Hepatocyte (in vitro differentiated cells): Measurements from ENCODE around the gene RIMS1. TPM values are rescaled to one million over a fixed set of nuclear protein-coding genes. Genes with fewer than 3 reads are reported as not detected.

Experiments used
- DNase-seq: peaks from one replicate; pipeline ENCODE4 v3.0.0-alpha.2; 2016; ENCODE audit warnings: low spot score
- H2AFZ ChIP-seq: fragments of 200-600 bp; sonication (generic); 2 replicates; pipeline ENCODE4 v1.6.0; 2016; ENCODE audit warnings: antibody characterized with exemption, mild to moderate bottlenecking
- H3K27ac ChIP-seq: fragments of 200-600 bp; sonication (generic); 2 replicates; pipeline ENCODE4 v1.5.1; 2016; ENCODE audit warnings: mild to moderate bottlenecking
- H3K27me3 ChIP-seq: fragments of 200-600 bp; sonication (generic); 2 replicates; pipeline ENCODE4 v1.6.1; 2016
- H3K36me3 ChIP-seq: fragments of 200-600 bp; sonication (generic); replicated peaks from 2 replicates; pipeline ENCODE4 v1.5.1; 2016; ENCODE audit warnings: low read depth; ENCODE audit not compliant: insufficient read depth
- H3K4me1 ChIP-seq: fragments of 200-600 bp; sonication (generic); 2 replicates; pipeline ENCODE4 v1.5.1; 2016; ENCODE audit warnings: mild to moderate bottlenecking, moderate library complexity; ENCODE audit not compliant: insufficient read depth
- H3K4me2 ChIP-seq: fragments of 200-600 bp; sonication (generic); 2 replicates; pipeline ENCODE4 v1.6.0; 2016
- H3K4me3 ChIP-seq: fragments of 200-600 bp; sonication (generic); 2 replicates; pipeline ENCODE4 v1.5.1; 2016; ENCODE audit warnings: mild to moderate bottlenecking
- H3K79me2 ChIP-seq: fragments of 200-600 bp; sonication (generic); 2 replicates; pipeline ENCODE4 v1.6.0; 2017; ENCODE audit warnings: mild to moderate bottlenecking
- H3K9me2 ChIP-seq: fragments of 200-600 bp; sonication (generic); replicated peaks from 2 replicates; pipeline ENCODE4 v1.6.0; 2017; ENCODE audit warnings: mild to moderate bottlenecking; ENCODE audit not compliant: insufficient read depth
- H3K9me3 ChIP-seq: fragments of 200-600 bp; sonication (generic); 2 replicates; pipeline ENCODE4 v1.5.1; 2016; ENCODE audit warnings: low read depth, mild to moderate bottlenecking
- H4K20me1 ChIP-seq: fragments of 200-600 bp; sonication (generic); 2 replicates; pipeline ENCODE4 v1.6.0; 2016; ENCODE audit warnings: mild to moderate bottlenecking; ENCODE audit not compliant: insufficient read depth, poor library complexity, severe bottlenecking
- EZH2 ChIP-seq: fragments of 200-600 bp; sonication (generic); IDR thresholded peaks from 2 replicates; pipeline ENCODE4 v1.6.1; 2016; ENCODE audit warnings: antibody characterized with exemption, mild to moderate bottlenecking, borderline replicate concordance
- EZH2phosphoT487 ChIP-seq: fragments of 200-600 bp; sonication (generic); IDR thresholded peaks from one replicate; pipeline ENCODE4 v1.6.1; 2018; ENCODE audit warnings: antibody characterized with exemption, mild to moderate bottlenecking, low read depth, moderate library complexity; ENCODE audit not compliant: unreplicated experiment, severe bottlenecking
- WGBS: methylation state at CpG from one replicate; pipeline ENCODE4 v1.1.6; 2016; ENCODE audit warnings: low lambda C conversion rate; ENCODE audit errors: missing lambda C conversion rate; 5-methylcytosine and 5-hydroxymethylcytosine counted together
- polyA plus RNA-seq: library from polyadenylated mRNA; unstranded; fragments of >200 nt; fragmentation: Nextera tagmentation; extraction: Ambion mirVana; gene quantifications from 2 replicates; pipeline ENCODE4 v1.2.1, GENCODE V29; 2016
- total RNA-seq: library from RNA; depleted of rRNA; stranded (reverse); fragments of >200 nt; gene quantifications from 2 replicates; pipeline ENCODE4 v1.2.3, GENCODE V29; 2014
- TF ChIP-seq, protein P1 (sequence below): fragments of 200-600 bp; sonication (generic); IDR thresholded peaks from 2 replicates; pipeline ENCODE4 v1.5.1; 2016; ENCODE audit warnings: antibody characterized with exemption, mild to moderate bottlenecking; ENCODE audit not compliant: poor library complexity

RIMS1 gene
- total and polyA plus RNA-seq, 2 experiments from 2014 or later = 0.45 to 5.5 TPM

DNA sequence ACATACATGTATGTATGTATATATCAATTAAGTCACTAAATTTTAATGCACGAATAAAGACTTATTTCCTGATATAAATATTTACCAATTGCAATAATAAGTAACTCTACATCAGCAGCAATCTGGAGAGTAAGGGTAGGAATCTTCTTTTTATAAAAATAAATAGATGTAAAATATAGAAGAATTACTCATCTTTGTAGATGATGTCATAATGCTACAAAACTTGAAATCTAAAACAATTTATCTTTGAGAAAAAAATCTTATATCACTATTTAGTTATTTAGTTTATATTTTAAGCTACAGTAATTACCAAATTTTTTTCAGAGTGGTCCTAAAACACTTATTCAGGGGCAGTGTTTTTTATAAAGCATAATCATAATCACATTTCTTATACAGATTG lies 351.7 kb downstream of the RIMS1 start:
- TF ChIP-seq EZH2phosphoT487 (no peak), EZH2 (no peak)
- TF ChIP-seq, protein P1, sequence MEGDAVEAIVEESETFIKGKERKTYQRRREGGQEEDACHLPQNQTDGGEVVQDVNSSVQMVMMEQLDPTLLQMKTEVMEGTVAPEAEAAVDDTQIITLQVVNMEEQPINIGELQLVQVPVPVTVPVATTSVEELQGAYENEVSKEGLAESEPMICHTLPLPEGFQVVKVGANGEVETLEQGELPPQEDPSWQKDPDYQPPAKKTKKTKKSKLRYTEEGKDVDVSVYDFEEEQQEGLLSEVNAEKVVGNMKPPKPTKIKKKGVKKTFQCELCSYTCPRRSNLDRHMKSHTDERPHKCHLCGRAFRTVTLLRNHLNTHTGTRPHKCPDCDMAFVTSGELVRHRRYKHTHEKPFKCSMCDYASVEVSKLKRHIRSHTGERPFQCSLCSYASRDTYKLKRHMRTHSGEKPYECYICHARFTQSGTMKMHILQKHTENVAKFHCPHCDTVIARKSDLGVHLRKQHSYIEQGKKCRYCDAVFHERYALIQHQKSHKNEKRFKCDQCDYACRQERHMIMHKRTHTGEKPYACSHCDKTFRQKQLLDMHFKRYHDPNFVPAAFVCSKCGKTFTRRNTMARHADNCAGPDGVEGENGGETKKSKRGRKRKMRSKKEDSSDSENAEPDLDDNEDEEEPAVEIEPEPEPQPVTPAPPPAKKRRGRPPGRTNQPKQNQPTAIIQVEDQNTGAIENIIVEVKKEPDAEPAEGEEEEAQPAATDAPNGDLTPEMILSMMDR = no peak
- Histone ChIP-seq H3K9me3 (no peaks in the 10 kb centered on the region), H4K20me1 (no peaks in the 10 kb centered on the region), H3K36me3 (no peaks in the 10 kb centered on the region), H3K27ac (no peak overlapping the region), H3K27me3 (no peaks in the 10 kb centered on the region), H3K4me2 (no peak overlapping the region), H3K4me1 (no peaks in the 10 kb centered on the region), H3K4me3 (no peak overlapping the region), H2AFZ (no peak overlapping the region), H3K79me2 (no peaks in the 10 kb centered on the region), H3K9me2 (no peaks in the 10 kb centered on the region)
- WGBS = 43% methylated on average over 1 of the region's 1 CpG
- no peak for DNase-seq

DNA sequence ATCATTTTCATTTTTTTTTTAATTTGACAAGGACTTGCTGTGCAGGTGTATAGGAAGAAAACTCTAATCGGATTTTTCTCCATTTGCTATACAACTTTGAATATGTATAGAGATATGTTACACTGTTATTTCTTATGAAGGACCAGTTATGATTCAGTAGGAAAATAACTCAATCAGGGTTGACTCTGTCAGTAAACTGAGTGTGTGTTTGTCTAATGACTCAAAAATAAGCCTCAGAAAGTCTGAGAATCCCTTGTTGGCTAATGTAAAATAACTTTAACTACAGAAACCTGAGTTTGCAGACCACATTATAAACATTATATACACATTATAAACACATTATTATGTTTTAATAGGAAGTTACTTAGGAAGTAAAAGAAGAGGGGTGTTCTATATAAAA lies 352.6 kb downstream of the RIMS1 start:
- Histone ChIP-seq H3K9me2 (no peaks in the 10 kb centered on the region), H3K9me3 (no peaks in the 10 kb centered on the region), H3K27me3 (no peaks in the 10 kb centered on the region), H3K4me3 (no peak overlapping the region), H3K4me2 (no peak overlapping the region), H3K79me2 (no peaks in the 10 kb centered on the region), H3K4me1 (no peaks in the 10 kb centered on the region), H4K20me1 (no peaks in the 10 kb centered on the region), H2AFZ (no peak overlapping the region), H3K27ac (no peak overlapping the region), H3K36me3 (no peaks in the 10 kb centered on the region)
- 85% methylated on average over 1 of the region's 1 CpG for WGBS
- TF ChIP-seq EZH2 (no peak), EZH2phosphoT487 (no peak)
- TF ChIP-seq, protein P1 = no peak
- DNase-seq = no peak

DNA sequence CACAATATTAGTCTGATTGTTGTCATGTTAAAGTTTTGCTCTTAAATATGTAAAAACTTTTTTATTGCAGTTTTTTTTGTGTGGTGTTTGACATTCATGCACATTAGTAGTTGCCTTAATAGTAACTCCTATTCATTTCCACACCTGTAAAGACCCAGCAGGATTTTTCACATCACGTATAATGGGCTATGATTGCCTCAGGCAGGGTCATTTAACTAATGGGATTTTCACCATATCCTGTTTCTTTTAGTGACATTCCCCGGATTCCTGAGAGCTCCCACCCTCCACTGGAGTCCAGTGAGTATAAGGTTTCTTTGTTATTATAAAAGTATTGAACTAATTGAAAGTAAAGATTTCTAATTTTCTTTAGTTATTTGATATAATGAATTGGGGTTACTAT lies 359.2 kb downstream of the RIMS1 start:
- H4K20me1 ChIP-seq = no peaks in the 10 kb centered on the region
- H3K9me3 ChIP-seq = no peaks in the 10 kb centered on the region
- no peaks in the 10 kb centered on the region for H3K79me2 ChIP-seq
- H3K27ac ChIP-seq = no peak overlapping the region
- H3K4me2 ChIP-seq = no peak overlapping the region
- no peaks in the 10 kb centered on the region for H3K36me3 ChIP-seq
- no peaks in the 10 kb centered on the region for H3K9me2 ChIP-seq
- no peak for DNase-seq
- no peak for TF ChIP-seq EZH2phosphoT487
- TF ChIP-seq, protein P1 = no peak
- TF ChIP-seq EZH2 = no peak
- H3K4me3 ChIP-seq = no peak overlapping the region
- no peaks in the 10 kb centered on the region for H3K4me1 ChIP-seq
- no peak overlapping the region for H2AFZ ChIP-seq
- no peaks in the 10 kb centered on the region for H3K27me3 ChIP-seq
- 36% methylated on average over 2 of the region's 2 CpGs for WGBS

DNA sequence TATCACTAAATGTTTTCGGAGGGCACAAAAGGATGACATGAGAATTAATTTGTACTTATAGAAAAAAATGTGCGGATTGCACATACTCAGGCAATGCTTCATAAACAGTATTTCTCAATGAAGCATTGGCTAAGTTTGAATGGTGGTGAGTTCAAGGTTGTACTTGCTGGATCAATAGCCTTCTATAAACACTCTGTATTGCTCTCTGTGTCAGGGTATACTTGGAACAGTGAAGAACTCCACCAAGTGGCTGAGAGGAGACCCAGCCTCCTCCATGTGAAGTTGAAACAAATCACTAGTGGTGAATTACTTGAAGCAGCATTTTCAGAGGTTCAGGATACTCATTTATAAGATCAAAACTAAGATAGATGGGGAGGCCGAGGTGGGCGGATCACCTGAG lies 360.6 kb downstream of the RIMS1 start:
- 91% methylated on average over 4 of the region's 4 CpGs for WGBS

More for the DNA sequence above, 360.6 kb downstream of the RIMS1 start:
- no peaks in the 10 kb centered on the region for H3K9me2 ChIP-seq
- no peaks in the 10 kb centered on the region for H3K36me3 ChIP-seq
- DNase-seq = peak; percentile 5
- H4K20me1 ChIP-seq = no peaks in the 10 kb centered on the region
- no peak overlapping the region for H2AFZ ChIP-seq
- H3K4me2 ChIP-seq = no peak overlapping the region
- no peak overlapping the region for H3K27ac ChIP-seq
- H3K9me3 ChIP-seq = no peaks in the 10 kb centered on the region
- H3K79me2 ChIP-seq = no peaks in the 10 kb centered on the region
- TF ChIP-seq EZH2phosphoT487 = no peak
- no peak for TF ChIP-seq EZH2
- TF ChIP-seq, protein P1 = no peak
- H3K4me1 ChIP-seq = no peaks in the 10 kb centered on the region
- no peaks in the 10 kb centered on the region for H3K27me3 ChIP-seq
- H3K4me3 ChIP-seq = no peak overlapping the region
